Endometrium (tissue), 2 donors: ENCODE results near the gene RNF208.
"Not testable (repeated sequence)": the region's sequence is repeated elsewhere in the genome, so short reads cannot be mapped to it uniquely, and the experiment has no call there.

Experiments
- FAIRE-seq: peaks from 2 replicates; lab custom pipeline; 2012; peaks lifted over from hg19 to GRCh38; lab: Jason Lieb, UNC
- donor health status: control.
- donor health status: control.

Gene RNF208, protein sequence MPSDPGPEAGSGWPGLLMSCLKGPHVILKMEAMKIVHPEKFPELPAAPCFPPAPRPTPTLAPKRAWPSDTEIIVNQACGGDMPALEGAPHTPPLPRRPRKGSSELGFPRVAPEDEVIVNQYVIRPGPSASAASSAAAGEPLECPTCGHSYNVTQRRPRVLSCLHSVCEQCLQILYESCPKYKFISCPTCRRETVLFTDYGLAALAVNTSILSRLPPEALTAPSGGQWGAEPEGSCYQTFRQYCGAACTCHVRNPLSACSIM

DNA sequence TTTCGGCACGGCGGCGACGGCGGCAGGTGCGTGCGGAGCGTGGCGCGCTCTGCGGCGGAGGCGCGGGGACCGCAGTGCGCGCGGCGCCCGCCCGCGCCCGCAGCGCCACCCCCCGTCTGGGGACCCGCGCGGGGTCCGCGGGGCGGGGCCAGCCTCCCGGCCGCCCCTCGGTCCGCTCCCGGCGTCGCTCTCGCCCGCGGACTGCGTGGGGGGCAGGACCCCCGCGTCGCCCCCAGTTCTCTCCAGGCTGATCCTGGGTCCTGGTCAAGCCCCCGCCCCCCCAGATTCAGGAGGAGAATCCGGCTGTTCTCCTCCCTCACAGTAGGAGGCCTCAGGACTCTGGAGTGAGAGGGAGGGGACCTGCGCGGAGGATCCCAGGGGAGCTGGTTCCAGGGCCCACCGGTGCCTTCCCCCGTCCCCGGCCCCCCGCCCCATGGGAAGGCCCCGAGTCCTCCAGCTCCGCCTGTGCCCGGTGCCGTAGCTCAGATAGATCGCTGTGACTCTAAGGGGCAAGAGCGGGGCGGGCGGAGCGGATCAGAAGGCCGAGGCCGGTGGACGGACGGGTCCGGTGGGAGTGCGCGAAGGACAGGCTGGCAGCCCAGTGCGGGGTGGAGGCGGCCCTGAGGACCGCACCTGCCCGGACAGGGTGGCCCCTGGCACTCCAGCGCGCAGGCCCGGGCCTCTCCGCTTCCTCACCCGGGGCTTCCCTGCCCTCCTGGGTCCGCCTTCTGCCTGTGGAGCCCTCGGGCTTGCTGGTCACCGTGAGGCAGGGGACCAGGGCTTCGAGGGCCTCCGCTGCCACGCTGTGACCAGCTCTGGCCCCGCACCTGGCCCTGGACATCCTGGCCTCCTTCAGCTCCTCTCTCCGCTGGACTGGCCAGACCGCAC is at the start of gene RNF208:
TSS of gene RNF208 (minus strand) at position 51 of the 888 bp plus-strand sequence. CDS start 1,028 bp downstream, outside the sequence.
- FAIRE-seq = no peak

DNA sequence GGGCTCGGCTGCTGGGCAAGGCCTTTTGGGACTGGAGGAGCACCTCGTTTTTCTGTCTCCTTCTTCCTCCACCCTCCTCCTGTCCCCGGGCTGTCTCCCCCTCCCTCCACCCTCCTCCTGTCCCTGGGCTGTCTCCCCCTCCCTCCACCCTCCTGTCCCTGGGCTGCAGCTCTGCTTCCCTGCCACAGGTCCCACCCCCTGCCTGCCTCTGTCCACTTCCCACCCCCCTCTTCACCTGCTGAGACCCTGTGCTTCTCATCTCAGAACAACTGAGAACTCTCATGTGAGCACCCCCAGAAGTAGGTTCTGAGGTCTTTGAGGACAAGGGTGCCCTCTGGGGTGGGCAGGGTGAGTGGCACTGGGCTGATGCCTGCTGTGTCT is 49.6 kb upstream of the RNF208 start:
- no peak for FAIRE-seq

DNA sequence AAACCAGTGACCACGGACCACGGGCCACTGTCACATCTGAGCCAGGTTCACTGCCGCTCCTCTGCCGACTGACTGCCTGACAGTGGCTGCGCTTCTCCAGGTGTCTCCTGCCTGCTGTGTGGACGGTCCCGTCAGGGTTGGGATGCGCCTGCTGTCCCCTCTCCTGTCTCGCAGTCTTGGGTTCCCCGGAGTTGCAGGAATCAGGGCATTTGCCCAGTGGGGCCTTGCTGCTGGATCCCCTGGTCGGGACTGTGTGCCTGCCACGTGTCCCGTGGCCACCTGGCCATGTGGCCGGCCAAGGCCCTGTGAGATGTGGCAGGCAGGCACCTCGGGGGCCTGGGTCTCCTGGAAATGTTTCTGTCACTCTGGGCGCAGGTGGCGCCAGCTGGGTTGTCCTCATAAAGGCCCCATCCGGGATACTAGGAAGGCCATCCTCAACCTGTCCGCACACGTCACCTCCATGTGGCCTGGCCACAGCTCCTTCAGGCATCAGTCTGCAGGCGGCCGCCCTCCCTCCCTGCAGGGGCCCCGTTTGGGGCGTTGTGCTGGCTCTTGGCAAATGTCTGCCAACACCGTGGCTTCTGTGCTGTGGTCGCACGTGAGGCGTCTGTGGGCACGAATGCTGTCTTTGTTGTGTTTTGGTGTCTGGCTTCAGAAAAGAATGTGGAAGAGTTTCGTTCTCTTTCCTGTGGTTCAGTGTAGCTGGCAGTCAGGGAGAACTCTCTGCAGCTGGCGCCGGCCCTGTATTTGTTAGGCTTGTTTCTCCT is 49.1 kb upstream of the RNF208 start:
- FAIRE-seq = no peak

DNA sequence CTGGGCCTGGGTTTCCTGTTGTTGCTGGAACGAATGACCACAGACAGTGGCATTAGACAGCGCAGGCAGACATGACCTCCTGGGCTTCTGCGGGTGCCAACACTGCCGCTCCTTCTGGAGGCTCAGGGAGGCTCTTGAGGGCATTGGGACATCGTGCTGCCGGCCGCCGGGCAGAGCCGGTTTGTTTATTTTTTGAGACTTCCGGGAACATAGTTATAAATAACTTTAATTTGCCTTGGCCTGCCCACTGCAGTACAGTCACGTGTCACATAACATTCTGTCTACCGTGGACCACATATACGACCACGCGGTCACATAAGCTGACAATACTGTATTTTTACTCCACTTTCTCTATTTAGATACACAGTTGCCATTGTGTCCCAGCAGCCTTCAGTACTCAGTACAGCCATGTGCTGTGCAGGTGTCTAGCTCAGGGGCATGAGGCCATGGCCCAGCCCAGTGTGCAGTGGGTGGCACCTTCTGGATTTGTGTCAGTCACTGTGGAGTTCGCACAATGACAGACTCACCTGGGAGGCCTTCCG is 47.3 kb upstream of the RNF208 start:
- FAIRE-seq = no peak

DNA sequence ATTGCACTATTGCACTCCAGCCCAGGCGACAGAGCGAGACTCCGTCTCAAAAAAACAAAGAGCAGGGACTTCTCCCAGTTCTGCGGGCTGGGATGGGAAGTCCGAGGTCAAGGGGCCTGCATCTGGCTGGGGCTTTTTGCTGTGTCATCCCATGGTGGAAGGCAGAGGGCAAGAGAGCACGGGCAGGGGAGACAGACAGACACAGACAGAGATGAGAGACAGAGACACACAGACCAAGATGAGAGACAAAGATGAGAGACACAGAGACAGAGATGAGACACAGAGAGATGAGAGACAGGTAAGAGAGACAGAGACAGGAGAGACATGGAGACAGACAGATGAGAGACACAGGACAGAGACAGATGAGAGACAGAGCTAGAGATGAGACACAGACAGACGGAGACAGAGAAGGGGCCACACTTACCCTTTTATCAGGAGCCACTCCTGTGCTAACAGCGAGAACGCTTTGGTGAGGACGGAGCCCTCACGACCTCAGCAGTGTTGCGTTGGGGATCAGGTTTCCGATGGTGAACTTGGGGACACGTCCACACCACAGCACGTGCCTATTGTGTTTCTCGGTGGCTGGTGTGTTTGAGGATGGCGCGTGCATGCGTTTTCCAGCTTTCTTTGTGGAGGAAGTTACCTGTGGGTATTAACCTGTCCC is 46.6 kb upstream of the RNF208 start:
- no peak for FAIRE-seq

DNA sequence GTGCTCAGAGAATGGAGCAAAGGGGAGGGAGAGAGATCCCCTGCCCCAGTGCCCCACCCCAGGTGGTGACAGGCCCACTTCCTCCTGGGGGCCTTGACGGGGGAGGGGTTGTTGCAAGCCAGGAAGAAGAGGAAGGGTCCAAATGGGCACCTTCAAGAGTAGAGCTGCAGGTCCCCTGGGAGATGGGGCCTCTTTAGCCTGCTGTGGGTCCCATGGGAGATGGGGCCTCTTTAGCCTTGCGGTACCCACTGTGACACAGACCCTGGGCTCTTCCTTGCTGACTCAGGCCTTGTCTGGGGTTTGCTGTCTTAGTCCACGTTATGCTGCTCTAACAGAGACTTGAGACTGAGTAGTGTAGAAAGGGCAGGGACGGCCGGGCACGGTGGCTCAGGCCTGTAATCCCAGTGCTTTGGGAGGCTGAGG is 45.9 kb upstream of the RNF208 start:
- no peak for FAIRE-seq

DNA sequence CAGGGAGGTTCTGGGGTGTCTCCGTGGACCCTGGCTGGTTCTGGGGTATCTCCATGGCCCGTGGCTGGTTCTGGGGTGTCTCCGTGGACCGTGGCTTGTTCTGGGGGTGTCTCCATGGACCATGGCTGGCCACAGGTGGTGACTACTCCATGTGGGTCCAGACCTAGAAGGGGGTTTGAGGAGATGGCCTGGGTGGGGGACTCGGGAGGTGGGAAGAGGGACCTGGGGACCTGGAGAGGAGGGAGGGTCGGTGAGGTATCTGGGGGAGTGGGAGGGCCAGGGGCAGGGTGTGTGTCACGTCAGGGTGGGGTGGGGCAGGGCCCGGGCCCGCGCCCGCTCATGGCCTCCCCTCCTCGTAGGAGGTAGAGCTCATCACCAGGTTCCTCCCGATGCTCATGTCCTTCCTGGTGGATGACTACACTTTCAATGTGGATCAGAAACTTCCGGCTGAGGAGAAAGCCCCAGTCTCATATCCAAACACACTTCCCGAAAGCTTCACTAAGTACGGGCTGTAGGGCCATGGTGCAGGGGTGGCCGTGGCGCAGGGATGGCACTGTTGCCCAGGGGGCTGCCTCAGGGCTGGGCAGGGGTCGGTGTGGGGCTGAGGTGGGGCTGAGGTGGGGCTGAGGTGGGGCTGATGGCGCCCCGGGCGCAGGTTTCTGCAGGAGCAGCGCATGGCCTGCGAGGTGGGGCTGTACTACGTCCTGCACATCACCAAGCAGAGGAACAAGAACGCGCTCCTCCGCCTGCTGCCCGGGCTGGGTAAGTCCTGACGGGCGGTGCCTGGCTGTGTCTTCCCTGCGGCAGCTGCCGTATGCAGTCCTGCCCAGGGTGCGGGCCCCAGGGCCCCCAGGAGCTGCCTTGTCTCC is 44.8 kb upstream of the RNF208 start:
- FAIRE-seq = no peak

DNA sequence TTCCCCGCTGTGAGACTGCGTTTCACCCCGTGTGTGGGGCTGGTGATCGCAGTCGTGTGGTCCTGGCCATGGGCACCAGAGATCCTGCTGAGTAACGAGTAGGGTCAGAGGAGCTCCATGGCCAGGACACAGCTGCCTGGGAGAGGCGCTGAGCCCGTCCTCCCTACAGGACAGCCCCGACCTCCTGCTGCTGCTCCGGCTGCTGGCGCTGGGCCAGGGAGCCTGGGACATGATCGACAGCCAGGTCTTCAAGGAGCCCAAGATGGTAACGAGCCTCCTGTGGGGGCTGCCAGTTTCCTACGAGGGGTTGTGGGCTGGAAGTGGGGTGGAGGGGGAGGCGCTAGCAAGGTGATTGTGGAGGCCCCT is 44.1 kb upstream of the RNF208 start:
- no peak for FAIRE-seq

DNA sequence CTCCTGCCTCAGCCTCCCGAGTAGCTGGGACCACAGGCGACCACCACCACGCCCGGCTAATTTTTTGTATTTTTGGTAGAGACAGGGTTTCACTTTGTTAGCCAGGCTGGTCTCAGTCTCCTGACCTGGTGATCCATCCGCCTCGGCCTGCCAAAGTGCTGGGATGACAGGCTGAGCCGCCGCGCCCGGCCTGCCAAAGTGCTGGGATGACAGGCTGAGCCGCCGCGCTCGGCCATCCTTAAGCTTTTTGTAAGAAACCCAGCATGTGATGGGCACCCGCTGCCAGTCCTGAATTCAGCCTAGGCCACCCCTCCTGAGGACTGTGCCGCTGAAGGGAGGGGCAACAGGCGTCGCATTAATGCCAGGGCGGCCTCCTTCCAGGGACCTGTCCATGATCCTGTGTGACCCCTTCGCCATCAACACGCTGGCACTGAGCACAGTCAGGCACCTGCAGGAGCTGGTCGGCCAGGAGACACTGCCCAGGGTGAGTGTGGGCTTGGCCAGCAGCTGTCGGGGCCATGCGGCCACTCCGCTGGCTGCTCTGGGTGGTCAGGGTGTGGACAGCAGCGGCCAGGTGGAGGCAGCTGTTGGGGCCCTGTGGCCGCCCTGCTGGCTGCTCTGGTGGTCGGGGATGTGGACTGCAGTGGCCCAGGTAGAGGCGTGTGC is 43.6 kb upstream of the RNF208 start:
- FAIRE-seq = no peak

DNA sequence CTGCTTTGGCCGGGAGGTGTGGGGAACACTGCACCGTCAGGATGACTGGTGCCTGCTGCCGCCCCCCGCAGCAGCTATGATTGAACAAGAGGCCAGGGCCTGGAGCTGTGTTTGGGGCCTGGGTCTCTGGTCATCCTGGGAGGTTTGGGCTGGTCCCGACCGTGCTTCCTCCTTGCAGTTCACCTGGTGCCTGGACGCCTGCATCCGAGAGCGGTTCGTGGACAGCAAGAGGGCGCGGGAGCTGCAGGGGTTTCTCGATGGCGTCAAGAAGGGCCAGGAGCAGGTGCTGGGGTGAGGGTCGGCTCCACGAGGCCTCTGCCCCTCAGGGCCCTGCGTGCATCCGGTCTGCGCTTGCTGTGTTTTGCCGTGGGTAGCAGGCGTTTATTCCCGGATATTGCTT is 42.0 kb upstream of the RNF208 start:
- FAIRE-seq = no peak

DNA sequence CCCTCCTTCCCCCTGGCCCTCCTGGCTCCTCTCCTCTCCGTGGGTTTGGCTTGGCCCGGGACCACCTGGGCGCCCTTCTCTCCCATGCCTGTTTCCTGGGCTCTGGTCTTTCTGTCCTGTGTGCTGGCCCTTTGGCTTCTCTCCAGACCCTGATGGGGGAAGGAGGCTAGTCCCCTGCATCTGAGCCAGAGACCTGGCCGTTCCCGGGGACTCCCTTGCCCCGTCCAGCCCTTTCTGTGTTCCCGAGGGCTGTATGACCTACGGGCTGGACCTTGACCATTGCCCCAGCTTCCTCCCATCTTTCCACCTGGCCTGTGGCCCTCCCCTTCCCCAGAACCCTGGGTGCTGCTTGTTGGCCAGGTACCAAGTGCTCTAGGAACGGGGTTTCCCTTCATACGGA is 41.5 kb upstream of the RNF208 start:
- FAIRE-seq = no peak

DNA sequence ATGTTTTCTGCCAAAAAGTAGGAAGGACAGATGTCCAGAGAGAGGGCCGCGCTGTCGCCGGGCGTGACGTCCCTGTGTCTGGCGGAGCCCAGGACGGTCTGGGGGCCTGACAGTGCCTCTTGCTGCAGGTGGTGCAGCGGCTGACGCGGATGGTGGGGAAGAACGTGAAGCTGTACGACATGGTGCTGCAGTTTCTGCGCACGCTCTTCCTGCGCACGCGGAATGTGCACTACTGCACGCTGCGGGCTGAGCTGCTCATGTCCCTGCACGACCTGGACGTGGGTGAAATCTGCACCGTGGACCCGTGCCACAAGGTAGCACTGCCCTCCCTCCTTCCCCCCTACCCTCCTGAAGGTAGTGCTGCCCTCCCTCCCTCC is 40.9 kb upstream of the RNF208 start:
- FAIRE-seq = no peak

DNA sequence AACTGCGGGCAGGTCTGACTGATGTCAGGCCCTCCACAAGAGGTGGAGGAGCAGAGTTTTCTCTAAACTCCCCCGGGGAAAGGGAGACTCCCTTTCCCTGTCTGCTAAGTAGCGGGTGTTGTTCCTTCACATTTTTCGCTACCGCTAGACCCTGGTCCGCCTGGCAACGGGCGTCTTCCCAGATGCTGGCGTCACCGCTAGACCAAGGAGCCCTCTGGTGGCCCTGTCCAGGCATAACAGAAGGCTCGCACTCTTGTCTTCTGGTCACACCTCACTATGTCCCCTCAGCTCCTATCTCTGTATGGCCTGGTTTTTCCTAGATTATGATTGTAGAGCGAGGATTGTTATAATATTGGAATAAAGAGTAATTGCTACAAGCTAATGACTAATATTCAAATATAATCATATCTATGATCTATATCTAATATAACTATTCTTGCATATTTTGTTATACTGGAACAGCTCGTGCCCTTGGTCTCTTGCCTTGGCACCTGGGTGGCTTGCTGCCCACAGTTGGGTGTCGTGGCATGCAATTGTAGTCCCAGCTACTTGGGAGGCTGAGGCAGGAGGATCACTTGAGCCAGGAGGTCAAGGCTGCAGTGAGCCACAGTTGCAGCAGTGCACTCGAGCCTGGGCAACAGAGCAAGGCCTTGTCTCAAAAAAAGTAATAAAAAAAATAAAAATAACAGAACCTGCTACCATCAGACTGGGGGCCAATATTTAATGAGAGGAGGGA is 40.3 kb upstream of the RNF208 start:
- not testable (repeated sequence) for FAIRE-seq

DNA sequence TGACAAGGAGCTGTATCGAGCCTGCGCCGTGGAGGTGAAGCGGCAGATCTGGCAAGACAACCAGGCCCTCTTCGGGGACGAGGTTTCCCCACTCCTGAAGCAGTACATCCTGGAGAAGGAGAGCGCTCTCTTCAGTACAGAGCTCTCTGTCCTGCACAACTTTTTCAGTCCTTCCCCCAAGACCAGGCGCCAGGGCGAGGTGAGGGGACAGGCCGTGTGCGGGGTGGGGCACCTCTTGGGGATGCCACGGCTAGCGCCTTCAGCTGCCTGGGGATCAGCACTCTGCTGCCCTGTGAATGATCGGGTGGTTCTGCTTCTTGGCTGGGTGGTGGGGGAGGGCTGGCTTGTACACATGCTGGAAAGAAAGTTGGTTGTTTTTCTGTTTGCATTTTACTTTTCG is 34.8 kb upstream of the RNF208 start:
- FAIRE-seq = no peak

DNA sequence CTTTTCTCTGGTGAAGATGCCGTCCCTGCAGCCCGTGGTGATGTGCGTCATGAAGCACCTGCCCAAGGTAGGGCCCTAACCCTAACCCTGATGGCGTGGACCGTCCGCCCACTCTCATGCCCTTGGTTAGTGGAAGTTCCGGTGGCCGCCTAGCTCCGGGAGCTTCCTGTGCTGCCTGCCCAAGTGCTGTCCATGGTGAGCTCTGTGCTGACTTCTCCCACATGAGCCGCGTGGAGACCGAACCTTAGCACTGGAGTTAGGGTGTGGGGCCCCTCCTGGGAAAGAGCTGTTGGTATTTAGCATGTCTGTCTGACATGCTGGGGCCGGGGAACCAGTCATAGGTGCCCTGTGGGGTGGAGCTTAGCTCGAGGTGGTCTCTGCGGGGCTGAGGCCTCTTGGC is 34.3 kb upstream of the RNF208 start:
- no peak for FAIRE-seq

DNA sequence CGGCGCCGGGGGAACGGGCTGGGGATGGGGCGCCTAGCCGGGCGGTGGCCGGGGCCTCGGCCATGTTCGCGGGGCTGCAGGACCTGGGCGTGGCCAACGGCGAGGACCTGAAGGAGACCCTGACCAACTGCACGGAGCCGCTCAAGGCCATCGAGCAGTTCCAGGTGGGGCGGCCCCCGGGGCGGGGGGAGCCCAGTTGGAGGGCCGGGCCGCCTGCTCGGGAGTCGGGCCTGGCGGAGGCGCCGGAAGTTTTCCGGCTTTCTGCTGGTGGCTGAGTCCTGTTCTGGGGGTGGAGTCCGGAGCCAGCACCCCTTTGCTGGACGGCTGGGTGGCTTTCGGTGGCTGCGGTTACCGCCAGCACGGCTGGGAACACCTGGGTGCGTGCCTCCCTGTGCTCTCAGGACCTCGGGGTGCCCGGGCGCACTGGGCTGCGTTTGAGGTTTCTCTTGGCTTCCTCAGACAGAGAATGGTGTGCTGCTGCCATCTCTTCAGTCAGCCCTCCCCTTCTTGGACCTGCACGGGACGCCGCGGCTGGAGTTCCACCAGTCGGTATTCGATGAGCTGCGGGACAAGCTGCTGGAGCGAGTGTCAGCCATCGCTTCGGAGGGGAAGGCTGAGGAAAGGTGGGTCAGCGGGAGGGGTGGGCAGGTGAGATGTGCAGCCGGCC is 33.5 kb upstream of the RNF208 start:
- no peak for FAIRE-seq

DNA sequence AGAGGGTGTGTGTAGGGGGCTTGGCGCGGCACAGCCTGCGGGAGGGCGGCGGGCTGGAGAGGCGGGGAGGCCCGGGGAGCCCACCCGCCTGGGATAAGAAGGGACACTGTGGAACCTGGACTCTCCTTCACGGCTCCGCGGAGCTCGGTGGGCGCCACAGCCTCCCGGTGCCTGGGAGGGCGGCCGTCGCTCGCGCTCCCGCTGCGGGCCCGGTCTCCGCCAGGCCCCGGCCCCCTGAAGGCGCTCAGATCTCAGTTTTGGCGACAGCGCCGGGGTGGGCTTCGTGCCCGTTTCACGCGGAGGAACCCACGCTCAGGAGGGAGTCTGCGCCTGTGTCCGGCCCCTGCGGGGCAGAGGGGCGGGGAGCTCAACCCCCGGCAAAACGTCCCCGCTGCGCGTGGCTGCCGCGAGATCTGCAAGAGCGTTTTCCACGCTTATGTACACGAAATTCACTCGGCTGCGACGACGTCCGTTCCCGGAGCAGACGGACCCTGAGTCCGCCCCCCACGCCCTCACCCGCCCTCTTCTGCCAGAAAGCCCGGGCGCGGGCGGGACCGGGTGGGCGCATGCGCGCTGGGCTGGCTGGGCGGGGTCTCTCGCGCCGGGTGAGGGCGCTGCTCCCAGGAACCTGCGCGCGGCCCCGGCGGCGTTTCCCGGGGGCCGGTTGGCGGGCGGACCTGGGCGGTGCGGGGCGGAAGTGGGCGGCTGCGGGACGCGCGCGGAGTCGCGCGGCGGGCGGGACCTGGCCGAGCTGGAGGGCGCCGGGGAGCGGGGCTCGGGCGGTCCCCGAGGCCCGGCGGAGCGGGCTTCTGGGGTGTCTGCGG is 32.8 kb upstream of the RNF208 start, which contains the start of gene NELFB:
TSS of gene NELFB (plus strand) at position 704 of the 824 bp plus-strand sequence.
- FAIRE-seq = no peak
